ENCODE results near the gene GDI1. TPM values are rescaled to one million over a fixed set of nuclear protein-coding genes. Genes with fewer than 3 reads are reported as not detected.

Gene GDI1
- total RNA-seq, 1 donor: 106 TPM

DNA sequence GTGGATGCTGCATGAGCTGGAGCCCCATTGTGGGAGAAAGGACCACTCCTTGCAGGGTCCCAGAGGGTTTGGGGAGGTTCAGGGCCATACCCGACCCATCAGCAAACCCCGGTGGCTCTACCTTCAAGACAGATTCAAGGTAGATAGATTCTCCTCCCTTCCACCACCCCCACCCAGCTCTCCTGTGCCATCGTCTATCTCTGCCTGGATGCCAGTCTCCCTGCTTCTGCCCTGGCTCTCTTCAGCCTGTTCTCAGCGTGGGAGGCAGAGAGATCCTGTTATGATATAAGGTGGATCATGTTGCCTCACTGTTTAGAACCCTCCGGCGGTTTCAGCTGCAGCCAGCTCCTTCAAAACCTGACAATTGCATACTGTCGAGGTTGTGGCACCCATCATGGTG is 36.7 kb downstream of the GDI1 start:
- DNase-seq (ENCODE audit: low read depth): no peak
- H3K4me3 ChIP-seq (ENCODE audit: low read depth, low read length): no peak overlapping the region
- TF ChIP-seq, protein P1, sequence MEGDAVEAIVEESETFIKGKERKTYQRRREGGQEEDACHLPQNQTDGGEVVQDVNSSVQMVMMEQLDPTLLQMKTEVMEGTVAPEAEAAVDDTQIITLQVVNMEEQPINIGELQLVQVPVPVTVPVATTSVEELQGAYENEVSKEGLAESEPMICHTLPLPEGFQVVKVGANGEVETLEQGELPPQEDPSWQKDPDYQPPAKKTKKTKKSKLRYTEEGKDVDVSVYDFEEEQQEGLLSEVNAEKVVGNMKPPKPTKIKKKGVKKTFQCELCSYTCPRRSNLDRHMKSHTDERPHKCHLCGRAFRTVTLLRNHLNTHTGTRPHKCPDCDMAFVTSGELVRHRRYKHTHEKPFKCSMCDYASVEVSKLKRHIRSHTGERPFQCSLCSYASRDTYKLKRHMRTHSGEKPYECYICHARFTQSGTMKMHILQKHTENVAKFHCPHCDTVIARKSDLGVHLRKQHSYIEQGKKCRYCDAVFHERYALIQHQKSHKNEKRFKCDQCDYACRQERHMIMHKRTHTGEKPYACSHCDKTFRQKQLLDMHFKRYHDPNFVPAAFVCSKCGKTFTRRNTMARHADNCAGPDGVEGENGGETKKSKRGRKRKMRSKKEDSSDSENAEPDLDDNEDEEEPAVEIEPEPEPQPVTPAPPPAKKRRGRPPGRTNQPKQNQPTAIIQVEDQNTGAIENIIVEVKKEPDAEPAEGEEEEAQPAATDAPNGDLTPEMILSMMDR (IDR thresholded peaks at IDR 0.05; ENCODE audit: insufficient read depth, low read depth, low read length): no peak

DNA sequence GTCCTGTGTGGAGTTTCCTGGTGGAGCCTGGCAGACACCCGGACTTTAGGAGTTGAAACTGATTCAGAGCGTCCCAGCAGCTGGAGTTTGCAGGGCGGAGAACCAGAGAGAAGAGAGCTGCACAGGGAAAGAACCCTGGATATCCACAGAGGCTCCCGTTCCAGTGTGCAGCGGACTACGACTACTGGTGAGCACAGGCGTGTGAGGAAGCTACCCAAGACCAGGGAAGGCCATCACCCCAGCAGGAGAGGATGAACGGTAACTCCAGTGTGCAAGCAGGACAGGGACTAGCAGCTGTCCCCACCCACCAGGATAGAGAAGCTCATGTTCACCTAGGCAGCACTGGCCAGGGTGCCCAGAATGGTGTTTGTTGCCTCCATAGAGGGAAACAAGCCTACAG is 39.9 kb downstream of the GDI1 start:
- H3K4me3 ChIP-seq (ENCODE audit: low read depth, low read length): no peak overlapping the region
- DNase-seq (ENCODE audit: low read depth): no peak
- TF ChIP-seq, protein P1 (IDR thresholded peaks at IDR 0.05; ENCODE audit: insufficient read depth, low read depth, low read length): no peak

DNA sequence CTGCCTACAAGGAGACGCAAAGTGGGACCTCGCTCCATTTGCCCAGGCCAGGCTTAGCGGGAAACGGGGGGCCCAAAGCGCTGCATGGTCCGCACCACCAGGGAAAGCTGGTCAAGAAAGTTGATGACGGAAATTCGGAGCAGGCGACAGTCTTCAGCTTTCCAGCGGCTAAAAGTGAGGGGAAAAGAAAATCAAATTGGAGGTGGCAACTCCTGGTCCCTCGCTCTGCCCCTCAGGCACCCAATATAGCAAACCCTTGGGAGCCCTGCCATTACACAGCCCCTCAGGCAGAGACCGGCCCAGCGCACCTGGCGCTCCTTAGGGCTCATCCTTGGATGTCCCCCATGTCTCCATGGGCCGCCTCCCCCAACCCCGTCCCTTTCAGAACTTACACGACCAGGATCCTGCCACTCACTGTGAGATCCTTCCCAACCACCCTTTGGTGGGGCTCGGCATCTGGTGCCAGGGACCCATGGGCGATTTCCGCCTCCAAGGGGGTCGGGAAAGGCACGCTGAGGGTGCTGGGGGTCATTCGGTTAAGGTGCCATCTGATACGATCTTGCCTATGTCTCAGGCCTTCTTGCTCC is 41.0 kb downstream of the GDI1 start:
- H3K4me3 ChIP-seq (ENCODE audit: low read depth, low read length): peak overlapping the region; percentile 63
- DNase-seq (ENCODE audit: low read depth): no peak
- TF ChIP-seq, protein P1 (IDR thresholded peaks at IDR 0.05; ENCODE audit: insufficient read depth, low read depth, low read length): no peak

DNA sequence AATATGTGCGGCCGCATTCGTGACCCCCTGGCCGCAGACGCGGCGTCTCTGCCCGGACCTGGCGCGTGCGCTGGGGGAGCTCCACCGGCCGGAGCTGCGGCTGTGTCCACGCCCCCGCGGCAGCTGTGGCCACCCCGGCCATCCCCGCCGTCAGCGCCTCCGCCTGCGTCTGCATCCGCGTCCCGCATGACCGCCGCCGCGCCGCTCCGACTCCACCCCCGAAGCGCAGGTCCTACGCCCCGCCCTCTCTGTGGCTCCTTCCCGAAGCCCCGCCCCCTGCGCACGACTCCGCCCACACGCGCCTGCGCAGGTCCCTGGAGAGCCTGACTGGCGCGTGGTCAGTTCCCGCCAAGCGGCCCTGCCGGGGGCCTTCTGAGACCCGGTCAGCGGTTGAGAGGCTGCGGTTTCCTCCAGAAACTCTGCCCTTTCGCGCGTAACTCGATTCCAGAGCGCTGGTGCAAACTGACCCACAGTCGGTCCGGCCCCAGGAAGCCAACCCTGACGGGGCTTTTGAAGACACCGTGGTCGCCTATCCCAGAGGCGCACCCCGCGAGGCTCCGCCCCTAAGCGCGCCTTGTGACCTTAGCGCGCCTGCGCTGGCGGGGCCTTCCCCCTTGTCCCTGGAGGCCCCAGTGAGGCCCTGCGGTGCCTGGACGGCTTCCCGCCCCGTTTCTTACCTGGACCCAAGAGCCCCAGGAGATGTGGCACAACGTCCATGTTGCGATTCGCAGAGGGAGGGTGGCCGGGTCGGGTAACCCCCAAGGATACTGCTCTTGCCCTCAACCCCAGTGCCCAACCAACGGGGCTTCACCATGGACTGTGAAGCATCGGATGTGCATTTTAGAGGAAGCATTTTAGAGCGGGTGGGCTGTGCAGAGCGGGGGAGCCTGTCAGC is 42.0 kb downstream of the GDI1 start, which contains the start of gene LAGE3:
Gene LAGE3 (minus strand): TSS at position 554 of the 895 bp plus-strand sequence. CDS start 366 bp downstream, at position 188.
- peak within 1 kb of the TSS; percentile 63 for H3K4me3 ChIP-seq (ENCODE audit: low read depth, low read length)

DNA sequence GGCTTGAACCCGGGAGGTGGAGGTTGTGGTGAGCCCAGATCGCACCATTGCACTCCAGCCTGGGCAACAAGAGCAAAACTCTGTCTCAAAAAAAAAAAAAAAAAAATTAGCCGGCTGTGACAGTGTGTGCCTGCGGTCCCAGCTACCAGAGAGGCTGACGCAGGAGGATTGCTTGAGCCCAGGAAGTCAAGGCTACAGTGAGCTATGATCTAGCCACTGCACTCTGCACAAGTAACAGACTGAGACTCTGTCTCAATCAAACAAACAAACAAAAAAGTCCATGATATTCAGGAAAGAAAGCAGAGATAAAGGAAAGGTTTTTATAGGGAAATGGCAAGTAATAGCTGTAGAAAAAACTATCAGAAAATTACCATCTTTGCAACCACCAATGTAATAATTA is 44.2 kb downstream of the GDI1 start:
- no peak overlapping the region for H3K4me3 ChIP-seq (ENCODE audit: low read depth, low read length)
- TF ChIP-seq, protein P1 (IDR thresholded peaks at IDR 0.05; ENCODE audit: insufficient read depth, low read depth, low read length): no peak
- no peak for DNase-seq (ENCODE audit: low read depth)

More for the DNA sequence above, 42.0 kb downstream of the GDI1 start, which contains the start of gene LAGE3:
- TF ChIP-seq, protein P1 (IDR thresholded peaks at IDR 0.05; ENCODE audit: insufficient read depth, low read depth, low read length): no peak
- DNase-seq (ENCODE audit: low read depth): peak; percentile 94

DNA sequence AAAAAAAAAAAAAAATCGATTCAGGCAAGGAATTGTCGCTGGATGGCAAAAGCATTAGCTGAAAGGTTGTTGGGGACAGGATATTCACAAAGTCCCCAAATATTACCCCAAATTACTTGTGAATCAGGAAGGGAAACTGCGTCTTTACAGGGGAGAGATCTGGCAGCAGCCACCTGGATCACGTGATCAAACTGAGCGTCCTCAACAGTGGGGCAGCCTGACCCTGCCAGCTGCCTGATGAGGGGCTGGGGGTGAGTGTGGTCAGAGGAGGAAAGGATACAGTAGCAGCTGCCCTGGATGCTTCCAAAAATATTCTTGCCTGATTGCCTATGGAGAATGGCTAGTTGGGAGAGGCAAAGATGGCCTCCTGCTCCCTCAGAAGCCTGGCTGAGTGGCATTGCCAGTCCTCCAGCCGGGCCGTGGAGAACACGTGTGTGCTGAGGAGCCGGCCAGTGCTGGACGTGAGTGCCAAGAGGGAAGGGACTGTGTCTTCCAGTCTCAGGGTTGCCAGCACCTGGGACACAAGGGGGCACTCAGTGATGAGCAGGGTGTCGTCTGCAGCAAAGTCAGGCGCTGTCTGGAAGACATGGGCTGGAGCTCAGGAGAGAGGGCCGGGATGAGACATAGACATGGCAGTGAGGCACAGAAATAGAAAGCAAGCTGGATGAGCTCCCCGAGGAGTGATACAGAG is 45.1 kb downstream of the GDI1 start:
- DNase-seq (ENCODE audit: low read depth): no peak
- TF ChIP-seq, protein P1 (IDR thresholded peaks at IDR 0.05; ENCODE audit: insufficient read depth, low read depth, low read length): no peak
- H3K4me3 ChIP-seq (ENCODE audit: low read depth, low read length): no peak overlapping the region
